Measurements from ENCODE around the gene COL23A1.
A peak's percentile ranks its signal among the peaks of the same experiment; 100 is the strongest.

The COL23A1 gene

DNA sequence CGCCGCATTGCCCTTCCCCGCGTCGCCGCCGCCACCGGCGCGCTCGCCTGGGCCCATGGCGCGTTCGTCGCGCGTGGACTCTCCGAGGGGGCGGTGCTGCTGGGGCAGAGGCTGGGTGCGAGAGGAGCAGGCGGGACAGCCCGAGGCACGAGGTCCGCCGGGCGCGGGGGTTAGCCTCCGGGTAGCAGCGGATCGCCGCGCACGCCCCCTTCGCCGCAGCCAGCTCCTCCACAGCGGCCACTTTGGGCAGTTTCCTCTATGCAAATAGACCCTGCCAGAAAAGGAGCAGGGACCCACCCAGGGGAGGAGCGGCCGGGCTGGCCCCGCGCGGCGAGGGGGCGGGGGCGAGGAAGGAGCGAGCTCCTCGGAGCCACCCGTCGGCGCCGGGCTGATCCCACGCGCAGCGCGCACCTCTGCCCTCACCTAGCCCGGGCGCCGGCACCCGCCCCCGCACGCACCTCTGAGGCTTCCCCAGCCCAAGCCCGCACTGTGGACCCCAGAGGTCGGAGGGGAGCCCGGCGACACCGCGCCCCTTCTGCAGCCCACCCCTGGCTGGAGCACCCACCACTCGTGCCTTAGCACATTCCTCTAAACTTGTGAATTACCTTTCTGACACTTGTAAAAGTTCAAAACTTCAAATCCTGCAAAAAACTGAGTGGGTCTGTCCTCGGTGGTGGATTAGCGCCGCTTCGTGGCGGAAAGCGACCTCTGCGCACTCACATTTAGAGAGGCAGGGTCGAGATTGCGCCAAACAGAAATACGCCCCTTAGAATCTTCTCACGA, at the start of gene COL23A1:
COL23A1 (minus strand) TSS at position 253 of the 783 bp plus-strand sequence.
- Mint-ChIP-seq H3K9me3 (peaks cover 14% of the 10 kb centered on the region), H3K4me3 (peak within 1 kb of the TSS; percentile 61), H3K27me3 (peaks cover 53% of the 10 kb centered on the region), H3K27ac (no peak within 1 kb of the TSS), H3K4me1 (ENCODE audit: low read depth) (peaks cover 6% of the 10 kb centered on the region), H3K36me3 (ENCODE audit: low read depth) (peaks cover 16% of the 10 kb centered on the region)
- peak; percentile 49 for DNase-seq

DNA sequence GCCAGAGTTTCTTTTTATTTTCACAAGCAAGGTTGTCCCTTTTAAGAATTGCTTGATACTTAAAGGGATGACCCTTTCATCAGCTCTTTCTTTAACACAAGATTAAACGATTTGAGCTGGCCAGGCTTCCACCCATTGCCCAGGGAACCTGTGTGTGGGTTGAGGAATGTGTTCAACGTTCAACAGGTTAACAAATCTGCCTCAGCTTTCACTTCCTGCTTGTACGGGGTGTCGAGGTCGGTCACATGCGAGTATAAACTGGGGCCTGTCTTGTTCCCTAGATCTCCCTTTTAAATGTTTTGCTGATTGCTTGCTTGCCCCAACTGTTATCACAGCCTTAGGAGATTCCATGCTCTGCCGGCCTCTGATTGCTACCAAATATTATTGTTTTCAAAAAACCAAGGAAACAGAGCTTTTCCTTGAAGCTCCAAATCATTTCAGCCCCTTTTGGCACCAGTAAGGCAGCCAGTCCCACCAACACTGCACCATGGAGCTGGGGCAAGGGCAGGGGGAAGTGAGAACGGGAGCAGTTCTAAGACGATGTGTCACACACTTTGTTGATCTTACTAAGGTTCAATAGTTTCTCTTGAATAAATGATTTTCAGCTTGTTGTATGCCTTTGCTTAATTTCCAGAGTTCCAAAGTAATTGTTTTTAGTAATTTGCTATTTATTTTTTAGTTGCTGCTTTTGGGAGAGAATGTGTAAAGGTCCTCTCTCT, 47.3 kb upstream of the COL23A1 start:
- peaks cover 9% of the 10 kb centered on the region for H3K27me3 Mint-ChIP-seq
- H3K4me1 Mint-ChIP-seq (ENCODE audit: low read depth), result no peaks in the 10 kb centered on the region
- no peak overlapping the region for H3K27ac Mint-ChIP-seq
- H3K4me3 Mint-ChIP-seq, result no peak overlapping the region
- DNase-seq, result no peak
- no peaks in the 10 kb centered on the region for H3K9me3 Mint-ChIP-seq
- H3K36me3 Mint-ChIP-seq (ENCODE audit: low read depth), result no peaks in the 10 kb centered on the region

DNA sequence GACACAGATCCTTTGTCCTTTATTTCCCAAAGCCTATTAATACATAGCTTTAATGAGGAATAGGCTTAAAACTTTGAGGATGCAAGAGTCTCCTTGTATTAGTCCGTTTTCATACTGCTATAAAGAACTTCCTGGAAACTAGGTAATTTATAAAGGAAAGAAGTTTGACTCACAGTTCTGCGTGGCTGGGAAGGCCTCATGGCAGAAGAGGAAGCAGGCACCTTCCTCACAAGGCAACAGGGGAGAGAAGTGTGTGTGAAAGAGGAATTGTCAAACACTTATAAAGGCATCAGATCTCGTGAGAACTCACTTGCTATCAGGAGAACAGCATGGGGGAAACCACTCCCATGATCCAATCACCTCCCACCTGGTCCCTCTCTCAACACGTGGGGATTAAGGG, 42.1 kb upstream of the COL23A1 start:
- H3K36me3 Mint-ChIP-seq (ENCODE audit: low read depth), result no peaks in the 10 kb centered on the region
- H3K27ac Mint-ChIP-seq, result no peak overlapping the region

DNA sequence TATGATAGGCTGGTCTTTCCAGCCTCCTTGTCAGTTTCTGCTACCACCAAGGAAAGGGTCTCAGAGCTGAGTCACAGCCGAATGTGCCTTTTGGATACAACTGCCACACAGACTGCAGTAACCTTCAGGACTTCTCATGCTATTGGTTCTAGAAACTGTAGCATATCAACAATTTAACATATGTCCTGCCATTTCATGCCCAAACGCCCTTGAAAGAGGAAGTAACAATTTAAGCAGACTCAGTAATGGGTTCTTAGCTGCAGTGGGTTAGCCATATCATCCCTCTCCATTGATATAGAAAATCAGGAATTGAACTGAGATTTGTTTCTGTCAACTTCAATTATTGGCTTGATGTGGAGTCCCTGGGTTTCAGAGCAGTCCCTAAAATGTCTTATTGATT, 40.8 kb upstream of the COL23A1 start:
- Mint-ChIP-seq H3K9me3 (peaks cover 3% of the 10 kb centered on the region), H3K36me3 (ENCODE audit: low read depth) (peaks cover 8% of the 10 kb centered on the region), H3K27ac (no peak overlapping the region), H3K4me3 (no peak overlapping the region), H3K27me3 (peaks cover 11% of the 10 kb centered on the region), H3K4me1 (ENCODE audit: low read depth) (peaks cover 5% of the 10 kb centered on the region)
- no peak for DNase-seq

More for the DNA sequence above, 42.1 kb upstream of the COL23A1 start:
- Mint-ChIP-seq H3K9me3 (peaks cover 3% of the 10 kb centered on the region), H3K4me3 (no peak overlapping the region), H3K4me1 (ENCODE audit: low read depth) (peaks cover 4% of the 10 kb centered on the region), H3K27me3 (peaks cover 11% of the 10 kb centered on the region)
- no peak for DNase-seq

DNA sequence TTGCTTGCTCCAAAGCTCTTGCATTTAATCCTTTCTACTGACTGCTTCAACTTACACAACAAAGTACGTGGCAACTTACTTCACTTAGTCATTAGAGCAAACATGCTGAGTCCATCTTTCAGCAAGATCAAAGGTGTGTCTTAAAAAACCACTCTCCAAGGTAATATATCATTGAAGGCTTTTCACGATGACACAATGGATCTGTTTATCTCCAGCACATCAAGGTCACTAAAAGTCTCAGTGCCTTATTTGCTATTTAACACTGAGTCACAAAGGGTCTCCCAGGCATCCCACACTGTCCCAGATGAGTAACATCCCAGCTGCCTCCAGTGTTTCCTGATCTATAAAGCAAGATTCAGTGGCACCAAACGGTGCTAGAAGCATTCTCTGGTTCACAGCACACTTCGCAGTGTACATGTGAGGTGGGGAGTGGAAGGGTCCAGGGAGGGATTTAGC, 40.3 kb upstream of the COL23A1 start:
- no peak overlapping the region for H3K4me3 Mint-ChIP-seq
- H3K4me1 Mint-ChIP-seq (ENCODE audit: low read depth), result peaks cover 8% of the 10 kb centered on the region
- H3K27ac Mint-ChIP-seq, result no peak overlapping the region
- peaks cover 12% of the 10 kb centered on the region for H3K36me3 Mint-ChIP-seq (ENCODE audit: low read depth)
- peaks cover 11% of the 10 kb centered on the region for H3K27me3 Mint-ChIP-seq
- no peak for DNase-seq
- peaks cover 3% of the 10 kb centered on the region for H3K9me3 Mint-ChIP-seq

DNA sequence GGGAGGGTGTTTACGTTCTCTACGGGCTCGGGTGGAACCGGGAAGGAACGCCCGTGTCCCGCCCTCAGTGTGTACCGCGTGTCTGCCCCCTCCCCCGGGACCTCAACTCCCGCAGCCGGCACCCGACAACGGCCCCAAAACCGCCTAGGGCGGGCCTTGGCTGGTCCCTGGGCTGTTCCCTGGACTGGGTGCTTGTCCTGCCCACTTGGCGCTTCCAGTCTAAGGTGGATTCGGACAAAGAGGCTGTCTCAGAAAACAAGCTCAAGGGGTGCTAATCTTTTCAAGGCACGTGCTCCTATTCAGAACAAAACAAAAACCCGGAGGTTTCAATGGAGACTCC, 37.0 kb upstream of the COL23A1 start:
- H3K36me3 Mint-ChIP-seq (ENCODE audit: low read depth), result peaks cover 38% of the 10 kb centered on the region
- peak overlapping the region; percentile 61 for H3K27ac Mint-ChIP-seq
- peak overlapping the region; percentile 95 for H3K4me3 Mint-ChIP-seq
- H3K4me1 Mint-ChIP-seq (ENCODE audit: low read depth), result peaks cover 35% of the 10 kb centered on the region
- peaks cover 3% of the 10 kb centered on the region for H3K27me3 Mint-ChIP-seq
- no peak for DNase-seq
- H3K9me3 Mint-ChIP-seq, result peaks cover 3% of the 10 kb centered on the region

DNA sequence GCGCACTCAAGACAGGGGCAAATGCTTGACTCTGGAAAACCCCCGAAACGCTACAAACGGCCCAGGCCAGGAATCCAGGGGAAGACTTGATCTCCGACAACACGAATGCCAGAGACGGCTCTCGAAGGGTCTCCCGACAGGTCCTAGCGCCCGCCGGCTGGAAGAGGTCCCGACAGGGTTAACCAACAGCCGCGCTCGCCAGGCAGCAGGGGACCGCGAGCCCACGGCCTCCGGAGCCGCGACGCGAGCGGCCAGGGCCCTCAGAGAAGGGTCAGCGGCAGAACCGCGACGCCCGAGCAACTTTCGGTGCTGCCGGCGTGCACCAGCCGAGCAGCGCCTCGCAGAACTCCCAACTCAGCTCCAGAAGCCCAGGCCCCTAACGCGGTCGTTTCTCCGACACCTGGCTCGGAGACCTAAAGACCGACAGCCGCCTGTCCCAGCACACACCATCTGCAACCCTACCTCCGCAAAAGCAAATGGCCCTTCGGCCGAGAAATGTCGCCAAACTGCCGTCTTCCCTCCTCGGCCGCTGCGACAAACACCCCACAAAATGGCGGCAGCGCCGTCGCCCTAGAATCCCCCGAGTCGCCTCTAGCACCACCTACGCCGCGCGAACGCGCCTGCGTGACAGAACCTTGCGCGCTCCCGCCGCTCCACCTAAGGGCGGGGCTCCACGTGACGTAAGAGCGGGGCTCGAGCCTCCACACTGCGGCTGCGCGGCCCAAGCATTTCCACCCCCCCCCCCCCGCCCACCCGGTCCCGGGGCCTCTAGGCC, 36.5 kb upstream of the COL23A1 start, which contains the start of gene CLK4:
CLK4 (minus strand) TSS at position 567 of the 775 bp plus-strand sequence. CDS start 3,634 bp downstream, outside the sequence.
- Mint-ChIP-seq H3K4me3 (peak within 1 kb of the TSS; percentile 95), H3K4me1 (ENCODE audit: low read depth) (peaks cover 39% of the 10 kb centered on the region), H3K27ac (peak within 1 kb of the TSS; percentile 97), H3K36me3 (ENCODE audit: low read depth) (peaks cover 43% of the 10 kb centered on the region), H3K9me3 (peaks cover 3% of the 10 kb centered on the region), H3K27me3 (no peaks in the 10 kb centered on the region)
- DNase-seq, result peak; percentile 99

DNA sequence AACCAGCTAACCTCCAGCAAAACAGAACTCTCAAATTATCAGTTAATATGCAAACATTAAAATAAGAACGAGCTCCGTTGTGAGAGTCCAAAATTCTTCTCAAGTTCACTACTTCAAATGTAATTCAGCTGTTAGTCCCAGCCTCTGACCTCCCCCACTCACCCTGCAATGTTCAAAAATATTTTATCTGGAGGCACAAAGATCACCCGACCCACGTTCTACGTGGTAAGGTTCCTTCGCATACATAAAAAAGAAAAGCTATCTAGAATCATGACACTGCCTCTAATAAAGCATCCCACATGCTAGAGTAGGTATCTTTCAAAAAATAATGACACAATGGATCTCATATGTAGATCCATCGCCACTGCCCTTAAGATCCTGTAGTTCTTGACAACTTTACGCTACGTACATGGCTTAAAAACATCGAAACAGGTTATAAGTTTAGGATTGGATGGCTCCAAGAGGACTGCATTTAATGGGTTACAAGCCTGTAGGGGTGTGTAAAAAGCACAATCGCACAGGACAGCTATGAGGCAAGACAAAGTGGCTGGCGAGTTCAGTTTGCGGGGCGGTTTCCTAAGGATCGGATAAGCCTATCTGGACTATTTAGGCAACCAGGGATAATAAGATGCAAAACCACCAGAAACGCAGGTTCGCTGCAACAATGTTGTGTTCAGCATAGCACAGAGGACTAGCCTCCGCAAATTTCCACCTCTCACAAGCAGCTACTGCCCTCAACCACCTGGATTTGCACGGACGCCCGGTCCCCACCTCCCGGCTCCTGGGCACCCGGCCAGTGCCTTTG, 35.7 kb upstream of the COL23A1 start:
- H3K27ac Mint-ChIP-seq, result peak overlapping the region; percentile 97
- H3K36me3 Mint-ChIP-seq (ENCODE audit: low read depth), result peaks cover 50% of the 10 kb centered on the region
- DNase-seq, result no peak

DNA sequence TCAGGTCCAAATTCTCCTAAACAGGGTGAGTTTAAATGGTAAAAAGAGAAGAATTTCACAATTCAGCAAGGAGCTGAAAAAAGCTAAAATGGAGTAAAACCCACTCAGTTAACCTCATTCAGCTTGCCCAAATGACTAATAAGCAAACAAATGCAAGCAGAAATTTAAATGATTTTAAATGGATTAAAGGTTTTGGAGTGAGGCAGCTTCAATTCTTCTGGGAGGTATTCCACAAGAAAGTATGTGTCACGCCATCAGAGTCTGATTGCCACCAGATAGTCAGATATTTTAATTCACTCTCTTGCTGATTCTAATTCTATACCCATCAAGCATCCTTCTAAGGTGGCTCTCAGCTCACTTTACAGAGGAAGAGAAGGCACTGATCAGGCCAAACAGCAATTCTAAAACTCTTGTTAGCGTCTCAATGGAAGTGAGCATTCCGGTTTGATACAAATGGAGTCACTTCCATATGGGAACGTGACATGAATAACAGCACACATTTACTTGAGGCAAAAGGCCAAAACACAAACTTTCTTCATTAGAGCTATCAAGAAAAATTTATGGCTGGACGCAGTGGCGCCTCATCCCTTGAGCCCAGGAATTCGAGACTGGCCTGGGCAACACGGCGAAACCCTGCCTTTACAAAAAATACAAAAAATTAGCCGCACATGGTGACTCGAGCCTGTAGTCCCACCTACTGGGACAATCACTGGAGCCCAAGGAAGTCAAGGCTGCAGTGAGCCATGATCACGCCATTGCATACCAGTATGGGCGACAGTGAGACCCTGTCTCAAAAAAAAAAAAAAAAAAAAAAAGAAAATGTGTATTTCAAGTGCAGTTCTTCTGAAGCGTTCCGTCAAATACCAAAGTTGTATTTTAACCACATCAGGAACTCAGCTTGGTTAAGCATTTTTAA, 34.7 kb upstream of the COL23A1 start:
- Mint-ChIP-seq H3K27ac (peak overlapping the region; percentile 97), H3K4me3 (peak overlapping the region; percentile 95), H3K4me1 (ENCODE audit: low read depth) (peaks cover 53% of the 10 kb centered on the region), H3K27me3 (no peaks in the 10 kb centered on the region), H3K36me3 (ENCODE audit: low read depth) (peaks cover 60% of the 10 kb centered on the region), H3K9me3 (peaks cover 3% of the 10 kb centered on the region)
- DNase-seq, result no peak

More for the DNA sequence above, 35.7 kb upstream of the COL23A1 start:
- Mint-ChIP-seq H3K27me3 (no peaks in the 10 kb centered on the region), H3K9me3 (peaks cover 3% of the 10 kb centered on the region), H3K4me1 (ENCODE audit: low read depth) (peaks cover 44% of the 10 kb centered on the region), H3K4me3 (peak overlapping the region; percentile 95)

DNA sequence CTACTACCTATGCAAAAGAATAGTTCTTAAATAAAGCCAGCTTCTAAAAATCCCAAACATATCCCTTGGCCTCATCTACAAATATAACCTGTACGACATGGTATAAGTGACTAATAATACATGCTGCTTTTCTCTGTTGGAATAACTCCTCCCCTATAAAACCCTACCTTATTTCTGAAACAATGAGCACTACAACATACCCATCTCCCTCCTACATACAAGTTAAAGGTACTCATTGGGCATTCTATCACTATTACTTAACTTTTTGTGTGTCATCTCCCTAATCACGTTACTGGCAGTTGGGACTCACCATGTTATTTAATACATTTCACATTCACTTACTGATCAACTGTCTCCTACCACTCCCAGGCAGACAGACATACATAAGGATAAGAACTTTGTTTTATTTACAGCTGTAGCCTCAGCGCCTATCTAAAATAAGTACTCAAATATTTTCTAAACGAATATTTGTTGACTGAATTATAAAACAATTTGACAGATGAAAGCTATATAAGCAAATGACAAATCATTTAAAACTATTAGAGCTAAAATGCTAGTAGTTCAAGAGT, 32.6 kb upstream of the COL23A1 start:
- H3K4me3 Mint-ChIP-seq, result no peak overlapping the region
- H3K4me1 Mint-ChIP-seq (ENCODE audit: low read depth), result peaks cover 68% of the 10 kb centered on the region
- H3K27ac Mint-ChIP-seq, result no peak overlapping the region

DNA sequence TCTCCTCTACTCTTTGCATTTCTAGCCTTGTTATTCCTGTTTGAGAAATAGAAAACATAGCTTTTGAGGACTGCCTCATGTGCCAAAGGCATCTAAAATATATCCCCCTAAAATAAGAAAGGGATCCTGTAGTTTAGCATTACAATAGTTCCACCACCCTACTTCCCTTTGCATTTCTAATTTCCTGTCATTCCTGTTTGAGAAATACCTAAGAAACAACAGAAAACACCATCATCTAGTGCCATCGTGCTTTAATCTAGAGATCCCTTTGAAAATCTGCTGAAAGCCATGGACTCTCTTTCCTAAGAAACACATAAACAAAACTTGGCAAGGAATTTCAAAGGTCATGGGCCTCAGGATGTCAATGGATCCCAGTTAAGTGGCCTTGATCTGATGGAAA, 29.2 kb upstream of the COL23A1 start:
- no peak for DNase-seq
- Mint-ChIP-seq H3K27me3 (no peaks in the 10 kb centered on the region), H3K36me3 (ENCODE audit: low read depth) (peaks cover 92% of the 10 kb centered on the region), H3K4me1 (ENCODE audit: low read depth) (peaks cover 53% of the 10 kb centered on the region), H3K27ac (peak overlapping the region; percentile 72), H3K9me3 (no peaks in the 10 kb centered on the region), H3K4me3 (no peak overlapping the region)

More for the DNA sequence above, 32.6 kb upstream of the COL23A1 start:
- H3K9me3 Mint-ChIP-seq, result peaks cover 3% of the 10 kb centered on the region
- no peaks in the 10 kb centered on the region for H3K27me3 Mint-ChIP-seq
- no peak for DNase-seq
- peaks cover 79% of the 10 kb centered on the region for H3K36me3 Mint-ChIP-seq (ENCODE audit: low read depth)

DNA sequence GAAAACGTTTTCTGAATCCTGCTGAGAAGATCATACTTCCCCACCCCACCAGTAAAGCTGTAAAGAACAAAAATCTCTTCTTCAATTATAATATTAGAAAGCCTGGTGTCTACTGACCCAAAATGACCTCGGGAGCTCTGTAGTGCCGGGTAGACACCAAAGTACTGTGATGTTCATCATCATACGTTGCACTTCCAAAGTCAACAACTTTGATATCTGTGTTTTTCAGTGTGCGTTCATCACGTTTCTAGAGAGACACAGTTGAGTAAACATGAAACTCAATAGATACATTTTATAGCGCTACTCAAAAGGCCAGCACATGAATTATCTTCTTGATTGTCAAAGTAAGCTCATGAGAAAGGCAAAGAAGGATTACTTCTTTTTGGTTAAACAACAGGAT, 22.1 kb upstream of the COL23A1 start:
- DNase-seq, result no peak
- Mint-ChIP-seq H3K27ac (no peak overlapping the region), H3K4me3 (no peak overlapping the region), H3K4me1 (ENCODE audit: low read depth) (peaks cover 15% of the 10 kb centered on the region), H3K9me3 (no peaks in the 10 kb centered on the region), H3K36me3 (ENCODE audit: low read depth) (peaks cover 84% of the 10 kb centered on the region), H3K27me3 (no peaks in the 10 kb centered on the region)

DNA sequence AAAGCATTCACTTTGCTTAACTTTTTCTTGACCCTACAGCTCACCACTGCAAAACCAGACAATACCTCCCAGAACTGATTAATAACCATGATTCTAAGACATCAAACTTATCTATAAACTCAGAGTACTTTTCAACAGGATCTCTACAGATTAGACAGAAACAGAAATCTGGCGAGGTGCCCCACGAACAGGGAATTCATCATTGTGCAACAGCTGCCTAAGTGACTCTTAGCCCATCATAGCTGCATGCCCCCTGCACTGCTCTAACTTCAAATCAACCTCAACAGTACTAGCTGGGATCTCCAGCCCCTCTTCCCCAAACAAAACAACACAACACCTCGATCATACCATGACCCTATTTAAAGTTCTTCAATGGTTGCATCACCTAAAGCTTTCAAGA, 16.1 kb upstream of the COL23A1 start:
- H3K36me3 Mint-ChIP-seq (ENCODE audit: low read depth), result peaks cover 85% of the 10 kb centered on the region
- H3K27me3 Mint-ChIP-seq, result no peaks in the 10 kb centered on the region
- H3K9me3 Mint-ChIP-seq, result no peaks in the 10 kb centered on the region
- DNase-seq, result no peak
- no peak overlapping the region for H3K4me3 Mint-ChIP-seq
- no peak overlapping the region for H3K27ac Mint-ChIP-seq
- peaks cover 4% of the 10 kb centered on the region for H3K4me1 Mint-ChIP-seq (ENCODE audit: low read depth)
